Activated naive CD8-positive, alpha-beta T cell treated with anti-CD3 and anti-CD28 coated beads, Interleukin-2, amount 50 U/mL, for 16 hours (primary cell): ENCODE measurements around the gene PRTN3.

ENCODE experiments used
- DNase-seq: peaks from one replicate; pipeline ENCODE4 v3.0.0-alpha.2; 2020; ENCODE audit warnings: low read depth, low spot score

The PRTN3 gene

DNA sequence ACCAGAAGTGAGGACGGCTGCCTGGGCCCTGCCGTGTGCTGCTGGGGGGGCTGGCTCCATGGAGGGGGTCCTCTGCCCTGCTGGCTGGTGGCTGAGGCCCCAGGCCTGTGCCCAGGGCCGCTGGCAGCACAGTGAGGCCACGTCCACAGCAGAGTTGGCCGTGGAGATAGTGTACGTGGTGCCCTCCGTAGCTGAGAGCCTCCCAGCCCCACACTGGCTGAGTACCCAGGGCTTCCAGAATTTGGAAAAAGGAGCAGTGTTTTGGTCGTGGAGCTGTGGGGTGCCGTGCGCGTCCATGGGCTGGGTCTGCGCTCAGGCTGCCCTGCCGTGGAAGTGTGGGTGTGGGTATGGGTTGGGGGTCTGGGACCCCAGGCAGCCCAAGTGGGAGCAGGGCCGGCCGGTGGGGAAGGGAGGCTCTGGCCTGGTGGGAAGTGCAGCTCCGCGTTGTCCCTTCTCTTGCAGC lies 37.7 kb upstream of the PRTN3 start:
- no peak for DNase-seq

DNA sequence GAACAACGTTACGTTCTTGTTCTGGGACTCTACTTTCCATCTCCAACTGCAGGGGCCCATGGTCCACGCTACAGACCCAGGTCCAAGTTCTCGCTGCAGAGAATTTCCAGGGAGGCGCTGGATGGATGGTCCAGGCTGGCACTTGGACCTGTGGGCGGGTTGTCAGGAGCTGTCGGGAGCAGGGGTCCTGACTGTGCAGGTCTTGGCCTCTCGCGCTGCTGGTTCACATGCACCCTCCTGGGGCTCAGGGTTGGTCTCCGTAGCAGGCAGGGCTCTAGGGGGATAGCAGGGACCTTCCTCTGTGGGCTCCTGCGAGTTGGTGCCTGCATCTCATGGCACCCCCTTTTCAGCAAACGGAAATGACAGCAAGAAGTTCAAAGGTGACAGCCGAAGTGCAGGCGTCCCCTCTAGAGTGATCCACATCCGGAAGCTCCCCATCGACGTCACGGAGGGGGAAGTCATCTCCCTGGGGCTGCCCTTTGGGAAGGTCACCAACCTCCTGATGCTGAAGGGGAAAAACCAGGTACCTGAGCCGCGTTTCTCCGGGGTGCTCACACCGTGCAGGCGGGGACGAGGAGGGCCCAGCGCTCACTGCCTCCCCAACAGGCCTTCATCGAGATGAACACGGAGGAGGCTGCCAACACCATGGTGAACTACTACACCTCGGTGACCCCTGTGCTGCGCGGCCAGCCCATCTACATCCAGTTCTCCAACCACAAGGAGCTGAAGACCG lies 36.9 kb upstream of the PRTN3 start:
- DNase-seq: no peak

DNA sequence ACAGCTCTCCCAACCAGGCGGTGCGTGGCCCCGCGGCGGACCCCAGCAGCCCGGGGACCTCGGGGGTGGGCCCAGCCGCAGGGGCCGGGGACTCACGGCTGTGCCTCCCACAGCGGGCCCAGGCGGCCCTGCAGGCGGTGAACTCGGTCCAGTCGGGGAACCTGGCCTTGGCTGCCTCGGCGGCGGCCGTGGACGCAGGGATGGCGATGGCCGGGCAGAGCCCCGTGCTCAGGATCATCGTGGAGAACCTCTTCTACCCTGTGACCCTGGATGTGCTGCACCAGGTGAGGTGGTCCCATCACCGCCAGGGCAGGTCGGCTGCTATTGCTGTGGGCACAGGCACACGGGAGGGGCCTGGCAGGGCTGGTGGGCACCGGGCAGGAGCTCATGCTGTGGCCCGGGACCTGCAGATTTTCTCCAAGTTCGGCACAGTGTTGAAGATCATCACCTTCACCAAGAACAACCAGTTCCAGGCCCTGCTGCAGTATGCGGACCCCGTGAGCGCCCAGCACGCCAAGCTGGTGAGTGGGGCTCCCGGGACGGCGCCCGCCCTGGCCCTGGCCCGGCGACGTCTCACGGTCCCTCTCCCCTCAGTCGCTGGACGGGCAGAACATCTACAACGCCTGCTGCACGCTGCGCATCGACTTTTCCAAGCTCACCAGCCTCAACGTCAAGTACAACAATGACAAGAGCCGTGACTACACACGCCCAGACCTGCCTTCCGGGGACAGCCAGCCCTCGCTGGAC lies 36.2 kb upstream of the PRTN3 start:
- DNase-seq: no peak

DNA sequence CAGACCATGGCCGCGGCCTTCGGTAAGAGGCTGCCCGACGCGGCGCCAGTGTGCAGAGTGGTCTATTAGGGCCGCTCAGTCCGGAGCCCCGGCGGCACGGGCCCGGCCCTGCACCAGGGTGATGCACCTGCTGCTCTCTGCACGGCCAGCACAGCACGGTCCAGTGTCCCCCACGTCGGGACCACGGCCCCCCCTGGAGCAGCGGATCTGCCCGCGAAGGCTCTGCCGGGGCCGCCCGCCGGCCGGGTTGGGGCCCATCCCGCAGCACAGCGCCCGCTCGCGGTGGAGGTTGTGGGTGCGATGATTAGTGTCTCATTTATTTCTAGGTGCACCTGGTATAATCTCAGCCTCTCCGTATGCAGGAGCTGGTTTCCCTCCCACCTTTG lies 35.6 kb upstream of the PRTN3 start:
- DNase-seq: no peak

DNA sequence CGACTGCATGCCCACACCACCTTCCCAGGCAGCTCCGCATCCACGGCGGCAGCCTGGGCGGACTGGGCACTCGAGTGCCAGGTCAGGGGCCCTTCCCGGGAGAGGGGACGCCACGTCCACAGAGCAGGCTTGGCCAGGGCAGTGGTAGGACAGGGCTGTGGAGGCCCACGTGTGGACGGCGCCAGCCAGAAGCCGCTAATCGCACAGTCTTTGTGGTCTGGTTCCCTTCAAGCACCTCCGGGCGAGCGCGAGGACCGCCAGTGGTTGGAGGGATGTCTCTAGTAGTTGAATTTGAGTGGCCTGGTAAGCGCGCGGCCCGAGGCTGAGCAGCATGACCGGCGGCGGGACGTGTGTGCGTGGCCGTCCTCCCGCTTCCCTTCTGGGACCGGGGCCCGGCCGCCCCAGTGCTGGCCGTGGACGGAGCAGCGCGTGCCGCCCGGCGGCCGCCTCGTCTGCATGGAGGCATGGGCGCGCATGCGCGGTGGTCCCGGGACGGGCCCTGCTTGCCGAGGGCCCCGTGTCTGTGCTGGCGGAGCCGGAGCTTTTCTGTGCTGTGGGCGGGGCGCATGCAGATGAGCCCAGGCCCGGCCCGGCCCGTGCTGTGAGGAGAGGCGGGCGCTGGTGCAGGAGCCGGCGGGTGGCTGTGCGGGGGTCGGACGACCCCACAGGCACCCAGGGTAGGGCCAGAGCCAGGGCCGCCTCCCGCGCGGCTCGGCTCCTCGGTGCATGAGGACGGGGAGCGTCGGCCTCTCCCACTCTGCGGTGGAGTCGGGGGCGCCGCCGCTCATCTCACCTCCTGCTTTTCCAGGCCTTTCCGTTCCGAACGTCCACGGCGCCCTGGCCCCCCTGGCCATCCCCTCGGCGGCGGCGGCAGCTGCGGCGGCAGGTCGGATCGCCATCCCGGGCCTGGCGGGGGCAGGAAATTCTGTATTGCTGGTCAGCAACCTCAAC lies 34.9 kb upstream of the PRTN3 start:
- no peak for DNase-seq

DNA sequence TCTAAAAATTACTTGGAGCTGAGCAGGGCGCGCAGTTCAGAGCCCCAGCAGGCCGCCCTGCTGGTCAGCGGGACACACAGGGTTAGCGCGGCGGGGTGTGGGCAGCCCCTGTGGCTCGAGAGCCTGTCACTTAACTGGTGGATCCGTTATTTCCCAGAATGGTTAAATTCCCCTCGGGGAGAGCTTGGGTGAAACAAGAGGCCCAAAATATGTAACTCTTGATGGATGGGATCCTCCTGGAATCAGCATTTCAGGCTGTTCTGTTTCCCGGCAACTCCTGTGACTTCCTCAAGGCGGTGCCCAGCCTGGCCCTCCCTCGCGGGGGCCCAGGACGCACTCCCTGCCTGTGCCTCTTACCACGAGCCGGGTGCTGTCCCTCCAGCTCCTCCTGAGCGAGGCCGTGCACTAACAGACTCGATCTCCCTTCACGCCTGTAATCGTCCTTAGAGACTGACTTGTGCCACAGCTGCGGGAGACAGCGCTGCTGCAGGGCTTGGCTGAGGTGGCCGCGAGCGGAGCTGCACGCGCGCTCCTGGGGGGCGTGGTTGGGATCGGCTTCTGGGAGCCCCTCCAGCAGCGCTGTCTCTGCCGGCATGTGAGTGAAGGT lies 33.9 kb upstream of the PRTN3 start:
- no peak for DNase-seq

DNA sequence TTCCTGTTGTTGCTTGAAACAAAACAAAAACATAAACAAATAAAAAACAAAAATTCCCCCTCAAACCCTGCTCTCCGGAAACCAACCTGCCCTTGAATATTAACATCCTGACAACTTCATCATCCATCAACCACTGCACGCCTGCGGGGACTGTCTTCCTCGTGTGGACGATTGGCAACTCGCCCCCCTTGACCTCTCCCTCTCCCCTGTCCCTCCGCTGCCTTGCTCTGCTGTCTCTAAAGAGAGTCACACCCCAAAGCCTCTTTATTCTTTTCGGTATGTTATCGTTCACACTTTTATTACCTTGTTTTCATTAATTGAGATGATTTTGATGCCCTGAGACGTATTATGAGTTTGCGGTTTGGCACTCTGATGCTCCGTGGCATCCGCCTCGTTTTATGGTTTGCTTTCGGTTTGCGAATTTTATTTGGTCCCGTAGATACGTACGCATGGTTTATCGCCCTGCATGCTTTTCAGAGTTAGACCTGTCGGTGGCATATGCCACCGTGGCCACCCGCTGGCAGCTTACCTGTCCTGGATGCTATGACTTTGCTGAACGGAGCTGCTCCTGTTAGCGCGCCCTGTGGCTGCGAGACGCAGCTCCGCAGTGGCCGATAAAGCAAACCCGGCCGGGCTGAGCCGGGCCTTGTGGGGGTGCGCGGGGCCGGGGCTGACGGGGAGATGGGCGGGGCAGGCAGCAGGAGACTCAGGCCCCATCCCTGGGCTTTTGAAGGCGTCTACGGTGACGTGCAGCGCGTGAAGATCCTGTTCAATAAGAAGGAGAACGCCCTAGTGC lies 33.0 kb upstream of the PRTN3 start:
- no peak for DNase-seq

DNA sequence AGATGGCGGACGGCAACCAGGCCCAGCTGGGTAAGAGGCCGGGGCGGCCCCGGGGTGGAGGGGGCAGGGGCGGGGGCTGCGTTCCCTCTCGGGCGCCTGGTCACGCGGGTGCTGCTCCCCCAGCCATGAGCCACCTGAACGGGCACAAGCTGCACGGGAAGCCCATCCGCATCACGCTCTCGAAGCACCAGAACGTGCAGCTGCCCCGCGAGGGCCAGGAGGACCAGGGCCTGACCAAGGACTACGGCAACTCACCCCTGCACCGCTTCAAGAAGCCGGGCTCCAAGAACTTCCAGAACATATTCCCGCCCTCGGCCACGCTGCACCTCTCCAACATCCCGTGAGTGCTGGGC lies 32.4 kb upstream of the PRTN3 start:
- DNase-seq: no peak

DNA sequence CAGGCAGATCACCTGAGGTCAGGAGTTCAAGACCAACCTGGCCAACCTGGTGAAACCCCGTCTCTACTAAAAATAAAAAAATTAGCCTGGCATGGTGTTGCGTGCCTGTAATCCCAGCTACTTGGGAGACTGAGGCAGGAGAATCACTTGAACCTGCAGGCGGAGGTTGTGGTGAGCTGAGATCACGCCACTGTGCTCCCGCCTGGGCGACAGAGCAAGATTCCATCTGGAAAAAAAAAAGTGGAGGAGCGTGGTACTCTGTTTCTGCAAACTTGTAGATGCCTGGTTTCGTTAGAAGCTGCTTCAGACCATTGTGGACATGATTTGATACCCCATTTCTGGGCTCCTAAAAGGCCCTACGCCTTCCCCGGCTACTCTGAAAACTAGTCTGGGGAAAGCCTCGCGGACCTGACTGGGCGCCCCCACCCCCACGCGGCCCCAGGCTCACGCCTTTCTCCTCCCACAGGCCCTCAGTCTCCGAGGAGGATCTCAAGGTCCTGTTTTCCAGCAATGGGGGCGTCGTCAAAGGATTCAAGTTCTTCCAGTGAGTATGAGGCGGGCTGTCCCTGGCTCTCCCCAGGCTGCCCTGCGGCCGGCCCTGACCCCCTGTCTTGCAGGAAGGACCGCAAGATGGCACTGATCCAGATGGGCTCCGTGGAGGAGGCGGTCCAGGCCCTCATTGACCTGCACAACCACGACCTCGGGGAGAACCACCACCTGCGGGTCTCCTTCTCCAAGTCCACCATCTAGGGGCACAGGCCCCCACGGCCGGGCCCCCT lies 30.5 kb upstream of the PRTN3 start:
- no peak for DNase-seq

DNA sequence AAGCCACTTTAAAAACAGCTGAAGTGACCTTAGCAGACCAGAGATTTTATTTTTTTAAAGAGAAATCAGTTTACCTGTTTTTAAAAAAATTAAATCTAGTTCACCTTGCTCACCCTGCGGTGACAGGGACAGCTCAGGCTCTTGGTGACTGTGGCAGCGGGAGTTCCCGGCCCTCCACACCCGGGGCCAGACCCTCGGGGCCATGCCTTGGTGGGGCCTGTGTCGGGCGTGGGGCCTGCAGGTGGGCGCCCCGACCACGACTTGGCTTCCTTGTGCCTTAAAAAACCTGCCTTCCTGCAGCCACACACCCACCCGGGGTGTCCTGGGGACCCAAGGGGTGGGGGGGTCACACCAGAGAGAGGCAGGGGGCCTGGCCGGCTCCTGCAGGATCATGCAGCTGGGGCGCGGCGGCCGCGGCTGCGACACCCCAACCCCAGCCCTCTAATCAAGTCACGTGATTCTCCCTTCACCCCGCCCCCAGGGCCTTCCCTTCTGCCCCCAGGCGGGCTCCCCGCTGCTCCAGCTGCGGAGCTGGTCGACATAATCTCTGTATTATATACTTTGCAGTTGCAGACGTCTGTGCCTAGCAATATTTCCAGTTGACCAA lies 29.8 kb upstream of the PRTN3 start:
- DNase-seq: no peak

DNA sequence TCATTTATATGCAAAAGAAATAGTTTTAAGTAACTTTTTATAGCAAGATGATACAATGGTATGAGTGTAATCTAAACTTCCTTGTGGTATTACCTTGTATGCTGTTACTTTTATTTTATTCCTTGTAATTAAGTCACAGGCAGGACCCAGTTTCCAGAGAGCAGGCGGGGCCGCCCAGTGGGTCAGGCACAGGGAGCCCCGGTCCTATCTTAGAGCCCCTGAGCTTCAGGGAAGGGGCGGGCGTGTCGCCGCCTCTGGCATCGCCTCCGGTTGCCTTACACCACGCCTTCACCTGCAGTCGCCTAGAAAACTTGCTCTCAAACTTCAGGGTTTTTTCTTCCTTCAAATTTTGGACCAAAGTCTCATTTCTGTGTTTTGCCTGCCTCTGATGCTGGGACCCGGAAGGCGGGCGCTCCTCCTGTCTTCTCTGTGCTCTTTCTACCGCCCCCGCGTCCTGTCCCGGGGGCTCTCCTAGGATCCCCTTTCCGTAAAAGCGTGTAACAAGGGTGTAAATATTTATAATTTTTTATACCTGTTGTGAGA lies 29.2 kb upstream of the PRTN3 start:
- no peak for DNase-seq

DNA sequence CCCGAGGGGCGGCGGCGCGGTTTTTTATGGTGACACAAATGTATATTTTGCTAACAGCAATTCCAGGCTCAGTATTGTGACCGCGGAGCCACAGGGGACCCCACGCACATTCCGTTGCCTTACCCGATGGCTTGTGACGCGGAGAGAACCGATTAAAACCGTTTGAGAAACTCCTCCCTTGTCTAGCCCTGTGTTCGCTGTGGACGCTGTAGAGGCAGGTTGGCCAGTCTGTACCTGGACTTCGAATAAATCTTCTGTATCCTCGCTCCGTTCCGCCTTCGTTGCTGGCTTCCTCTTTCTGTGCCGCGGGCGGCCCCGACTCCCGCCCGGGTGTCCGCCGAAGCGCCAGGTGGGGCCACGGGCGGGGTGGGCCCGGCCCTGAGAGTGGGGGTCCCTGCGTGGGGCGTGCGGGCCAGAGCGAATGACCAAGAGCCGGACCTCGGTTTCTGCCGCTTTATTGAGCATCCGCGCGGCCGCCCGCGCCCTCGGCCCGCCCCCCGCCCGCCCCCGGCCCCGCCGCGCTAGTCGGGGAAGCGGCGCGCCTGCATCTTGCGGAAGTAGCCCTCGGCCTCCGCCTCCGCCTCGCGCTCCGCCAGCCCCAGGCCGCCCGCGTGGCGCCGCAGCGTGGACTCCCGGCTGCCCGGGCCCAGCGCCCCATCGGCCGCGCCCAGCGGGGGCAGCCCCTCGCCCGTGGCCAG lies 28.6 kb upstream of the PRTN3 start:
- DNase-seq: no peak

DNA sequence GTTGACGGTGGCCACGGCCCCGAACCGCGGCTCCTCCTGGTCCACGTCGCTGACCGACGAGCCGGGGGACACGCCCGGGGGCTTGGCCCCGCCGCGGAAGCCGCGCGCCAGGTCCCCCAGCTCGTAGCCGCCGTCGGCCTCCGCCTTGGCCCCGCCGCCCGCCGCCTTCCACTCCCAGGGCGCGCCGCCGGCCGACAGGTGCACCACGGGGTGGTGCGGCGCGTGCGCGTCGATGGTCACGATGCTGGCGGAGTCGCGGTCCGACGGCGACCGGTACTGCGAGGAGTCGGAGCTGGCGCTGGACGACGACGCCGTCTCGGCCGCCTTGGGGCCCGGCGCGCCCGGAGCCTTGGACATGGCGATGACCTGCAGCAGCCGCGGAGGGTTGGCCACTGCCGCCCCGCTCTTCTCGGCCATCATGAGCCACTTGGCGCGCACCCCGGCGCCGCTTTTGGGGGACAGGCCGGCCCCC lies 28.0 kb upstream of the PRTN3 start:
- DNase-seq: no peak

DNA sequence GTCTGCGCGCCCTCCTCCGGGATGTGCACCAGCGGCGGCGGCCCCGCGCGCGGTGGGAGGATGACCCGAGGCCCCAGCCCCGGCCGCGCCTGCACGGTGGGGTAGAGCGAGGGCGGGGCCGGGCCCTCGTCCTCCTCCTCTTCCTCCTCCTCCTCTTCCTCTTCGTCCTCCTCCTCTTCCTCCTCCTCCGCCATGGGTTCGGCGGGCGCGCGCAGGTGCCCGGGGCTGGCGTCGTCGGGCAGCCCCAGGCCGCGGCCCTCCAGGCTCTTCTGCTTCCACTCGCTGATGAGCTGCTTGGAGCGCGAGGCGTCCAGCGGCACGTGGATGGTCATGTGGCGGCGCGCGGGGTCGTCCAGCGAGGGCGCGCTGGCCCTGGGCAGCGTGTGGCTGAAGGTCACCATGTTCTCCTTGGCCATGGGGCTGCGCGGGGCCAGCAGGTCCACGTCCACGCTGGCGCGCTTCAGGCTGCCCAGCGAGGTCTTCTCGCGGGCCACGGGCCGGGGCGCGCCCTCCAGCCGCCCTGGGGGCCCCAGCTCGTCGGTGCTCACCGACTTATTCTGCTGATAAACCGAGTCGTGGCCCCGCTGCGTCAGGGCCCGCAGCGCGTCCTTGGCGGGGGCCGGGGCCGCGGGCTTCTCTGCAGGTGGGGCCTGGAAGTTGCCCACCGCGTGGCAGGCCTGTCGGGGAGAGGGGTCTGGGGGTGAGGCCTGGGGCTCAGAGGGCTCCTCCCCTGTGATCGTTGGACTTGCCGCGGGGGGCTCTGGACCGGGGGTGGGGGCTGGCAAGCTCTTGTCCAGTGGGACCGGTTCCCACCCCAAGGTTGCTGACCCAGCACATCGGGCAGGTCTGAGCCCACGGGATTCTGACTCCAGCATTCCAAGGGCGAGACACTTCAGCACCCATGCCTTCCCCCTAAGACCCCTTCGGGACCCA lies 27.3 kb upstream of the PRTN3 start:
- no peak for DNase-seq

DNA sequence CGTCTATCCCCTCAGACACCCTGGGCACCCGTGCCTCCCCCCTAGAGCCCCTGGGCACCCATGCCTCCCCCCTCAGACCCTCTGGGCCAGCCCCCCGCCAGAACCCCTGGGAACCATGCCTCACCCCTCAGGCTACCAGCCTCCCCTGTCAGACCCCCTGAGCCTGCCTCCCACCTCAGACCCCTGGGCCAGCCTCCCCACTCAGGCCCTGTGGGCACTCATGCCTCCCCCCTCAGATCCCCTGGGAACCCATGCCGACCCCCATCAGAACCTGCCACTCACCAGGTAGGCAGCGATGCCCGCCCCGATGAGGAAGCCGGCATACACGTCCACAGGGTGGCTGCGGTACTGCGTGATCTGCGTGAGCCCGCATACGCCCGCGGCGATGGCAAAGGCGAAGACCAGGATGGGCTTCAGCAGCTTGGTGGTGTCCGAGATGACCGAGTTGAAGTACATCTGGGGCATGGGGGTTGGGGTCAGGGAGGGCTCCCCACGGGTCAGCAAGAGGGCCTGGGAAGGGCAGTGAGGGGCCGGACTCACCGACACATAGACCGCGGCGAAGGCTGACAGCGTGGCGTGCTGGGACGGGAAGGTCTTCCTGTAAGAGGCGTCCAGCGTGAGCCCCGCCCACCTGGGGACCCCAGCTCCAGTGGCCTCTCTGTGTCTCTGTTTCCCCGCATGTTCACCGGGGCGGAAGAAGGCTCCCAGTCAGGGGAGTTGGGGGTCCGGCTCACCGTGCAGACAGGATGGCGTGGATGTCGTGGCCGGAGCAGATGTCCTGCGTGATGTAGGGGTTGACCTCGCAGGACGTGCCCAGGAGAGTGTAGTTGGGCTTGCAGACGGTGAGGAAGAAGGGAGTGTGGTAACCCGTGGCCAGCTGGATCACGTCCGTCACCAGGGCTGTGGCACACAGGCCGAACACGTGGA lies 26.4 kb upstream of the PRTN3 start:
- no peak for DNase-seq

DNA sequence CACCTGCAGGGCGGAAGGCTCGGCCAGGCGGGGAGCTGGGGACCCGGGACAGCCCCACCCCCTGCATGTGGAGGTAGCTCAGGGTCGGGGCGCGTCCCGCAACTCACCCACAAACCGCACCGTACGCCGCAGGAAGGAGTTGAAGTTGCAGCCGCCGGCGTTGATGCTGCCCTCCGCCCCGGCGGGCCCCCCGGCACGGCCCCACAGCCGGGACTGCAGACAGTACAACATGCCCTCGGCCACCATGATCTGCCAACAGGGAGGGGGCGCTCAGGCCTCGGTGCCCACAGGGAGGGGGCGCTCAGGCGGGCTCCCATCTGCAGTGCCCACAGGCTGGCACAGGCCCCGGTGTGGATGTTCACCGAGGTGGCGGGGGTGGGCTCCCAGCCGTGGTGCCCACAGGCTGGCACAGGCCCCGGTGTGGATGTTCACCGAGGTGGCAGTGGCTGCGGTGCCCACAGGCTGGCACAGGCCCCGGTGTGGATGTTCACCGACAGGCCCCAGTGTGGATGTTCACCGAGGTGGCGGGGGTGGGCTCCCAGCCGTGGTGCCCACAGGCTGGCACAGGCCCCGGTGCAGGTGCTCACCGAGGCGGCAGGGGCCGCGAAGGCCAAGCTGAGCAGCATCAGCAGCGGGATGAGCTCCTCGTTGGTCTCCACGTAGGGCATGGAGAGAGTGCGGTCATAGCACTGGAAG lies 25.6 kb upstream of the PRTN3 start:
- no peak for DNase-seq
